KMS-11 (cell line): ENCODE results near the gene ADCY3.

Experiments used
- H2AFZ ChIP-seq: fragments of 200-600 bp; sonication (generic); 2 replicates; pipeline ENCODE4 v1.6.1; 2016; ENCODE audit warnings: antibody characterized with exemption, mixed run types, low read depth
- H3K27ac ChIP-seq: fragments of 200-600 bp; sonication (generic); 2 replicates; pipeline ENCODE4 v1.6.1; 2016; ENCODE audit warnings: mild to moderate bottlenecking, mixed run types
- H3K27me3 ChIP-seq: fragments of 200-600 bp; sonication (generic); 2 replicates; pipeline ENCODE4 v1.6.1; 2017; ENCODE audit warnings: mild to moderate bottlenecking, low read depth, mixed run types, moderate library complexity; ENCODE audit not compliant: insufficient read depth
- H3K36me3 ChIP-seq: fragments of 200-600 bp; sonication (generic); 2 replicates; pipeline ENCODE4 v1.6.1; 2017; ENCODE audit warnings: mild to moderate bottlenecking, mixed run types; ENCODE audit not compliant: insufficient read depth
- H3K4me1 ChIP-seq: fragments of 200-600 bp; sonication (generic); 2 replicates; pipeline ENCODE4 v1.6.1; 2016; ENCODE audit warnings: mild to moderate bottlenecking, low read depth, mixed run types; ENCODE audit not compliant: poor library complexity, severe bottlenecking
- H3K4me2 ChIP-seq: fragments of 200-600 bp; sonication (generic); 2 replicates; pipeline ENCODE4 v1.7.0; 2016; ENCODE audit warnings: mild to moderate bottlenecking, mixed run types
- H3K4me3 ChIP-seq: fragments of 200-600 bp; sonication (generic); IDR thresholded peaks from 2 replicates; pipeline ENCODE4 v1.6.1; 2017; ENCODE audit warnings: low read depth, low read length, mixed read lengths; ENCODE audit not compliant: insufficient read depth
- H3K79me2 ChIP-seq: fragments of 200-600 bp; sonication (generic); 2 replicates; pipeline ENCODE4 v1.6.1; 2016; ENCODE audit warnings: low read depth, mixed run types; ENCODE audit not compliant: insufficient read depth
- H3K9ac ChIP-seq: fragments of 200-600 bp; sonication (generic); 2 replicates; pipeline ENCODE4 v1.6.1; 2016; ENCODE audit warnings: mild to moderate bottlenecking, mixed run types
- H4K20me1 ChIP-seq: fragments of 200-600 bp; sonication (generic); 2 replicates; pipeline ENCODE4 v1.6.1; 2016; ENCODE audit warnings: mild to moderate bottlenecking, mixed run types; ENCODE audit not compliant: insufficient read depth
- CTCF ChIP-seq: fragments of 200-600 bp; sonication (generic); conservative IDR thresholded peaks from 2 replicates; pipeline ENCODE4 v1.6.1; 2017; ENCODE audit warnings: low read depth, mild to moderate bottlenecking, antibody characterized with exemption, low read length, moderate library complexity, mixed read lengths

The ADCY3 gene

GRCh38 chr2:24843330-24843860 is 76.6 kb downstream of the ADCY3 start:
- Histone ChIP-seq H3K9ac (no peak overlapping the region), H3K27ac (no peak overlapping the region), H3K36me3 (no peaks in the 10 kb centered on the region), H3K4me3 (no peak overlapping the region), H3K79me2 (no peaks in the 10 kb centered on the region), H4K20me1 (no peaks in the 10 kb centered on the region), H3K4me2 (no peak overlapping the region), H3K27me3 (no peaks in the 10 kb centered on the region), H2AFZ (no peak overlapping the region), H3K4me1 (peaks cover 19% of the 10 kb centered on the region)
- no peak for TF ChIP-seq CTCF

GRCh38 chr2:24842081-24843050 is 77.7 kb downstream of the ADCY3 start:
- Histone ChIP-seq H3K27ac (no peak overlapping the region), H3K9ac (no peak overlapping the region), H3K4me3 (no peak overlapping the region), H3K36me3 (no peaks in the 10 kb centered on the region), H3K79me2 (no peaks in the 10 kb centered on the region), H4K20me1 (no peaks in the 10 kb centered on the region), H3K27me3 (no peaks in the 10 kb centered on the region), H3K4me2 (no peak overlapping the region), H2AFZ (no peak overlapping the region), H3K4me1 (peaks cover 9% of the 10 kb centered on the region)
- TF ChIP-seq CTCF = no peak

GRCh38 chr2:24840962-24841945 is 78.8 kb downstream of the ADCY3 start:
- Histone ChIP-seq H3K4me3 (no peak overlapping the region), H4K20me1 (no peaks in the 10 kb centered on the region), H3K27ac (no peak overlapping the region), H3K36me3 (no peaks in the 10 kb centered on the region), H3K27me3 (no peaks in the 10 kb centered on the region), H2AFZ (no peak overlapping the region), H3K4me2 (no peak overlapping the region), H3K79me2 (no peaks in the 10 kb centered on the region), H3K9ac (no peak overlapping the region), H3K4me1 (no peaks in the 10 kb centered on the region)
- TF ChIP-seq CTCF = no peak

GRCh38 chr2:24840164-24840869 is 79.7 kb downstream of the ADCY3 start:
- no peak overlapping the region for H3K4me2 ChIP-seq
- H3K4me3 ChIP-seq = no peak overlapping the region

More at GRCh38 chr2:24840164-24840869, 79.7 kb downstream of the ADCY3 start:
- no peak for TF ChIP-seq CTCF
- Histone ChIP-seq H4K20me1 (no peaks in the 10 kb centered on the region), H3K27ac (no peak overlapping the region), H3K9ac (no peak overlapping the region), H3K36me3 (no peaks in the 10 kb centered on the region), H3K4me1 (no peaks in the 10 kb centered on the region), H3K27me3 (no peaks in the 10 kb centered on the region), H2AFZ (no peak overlapping the region), H3K79me2 (no peaks in the 10 kb centered on the region)
